ENCODE measurements around the gene LDLRAD2.

Gene LDLRAD2

DNA sequence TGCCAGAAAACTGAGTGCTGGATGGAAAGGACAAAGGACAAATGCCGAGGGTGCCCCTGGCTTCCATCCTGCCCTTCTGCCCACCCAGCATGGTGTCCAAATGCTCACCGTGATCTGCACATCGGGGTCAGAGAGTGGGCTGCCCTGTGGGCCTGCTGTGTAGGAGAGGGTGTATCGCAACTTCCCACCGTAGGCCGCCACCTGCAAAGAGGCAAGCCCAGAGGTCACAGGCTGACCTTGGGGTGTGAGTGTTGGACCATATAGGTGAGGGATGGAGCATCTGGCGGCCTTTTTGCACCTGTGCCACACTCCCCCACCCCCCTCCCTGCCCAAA is 53.5 kb downstream of the LDLRAD2 start:
- no peak for TF ChIP-seq CTCF (IDR thresholded peaks at IDR 0.05; ENCODE audit: low read depth, low read length, missing control alignments)
- no peak for DNase-seq (ENCODE audit: low read depth)

GRCh38 chr1:21865943-21866706 is 54.1 kb downstream of the LDLRAD2 start:
- peak; percentile 47 for DNase-seq (ENCODE audit: low read depth)
- no peak for TF ChIP-seq CTCF (IDR thresholded peaks at IDR 0.05; ENCODE audit: low read depth, low read length, missing control alignments)
- no peak overlapping the region for H3K4me3 ChIP-seq (ENCODE audit: low read depth, low read length)

More for the DNA sequence above, 53.5 kb downstream of the LDLRAD2 start:
- no peak overlapping the region for H3K4me3 ChIP-seq (ENCODE audit: low read depth, low read length)

DNA sequence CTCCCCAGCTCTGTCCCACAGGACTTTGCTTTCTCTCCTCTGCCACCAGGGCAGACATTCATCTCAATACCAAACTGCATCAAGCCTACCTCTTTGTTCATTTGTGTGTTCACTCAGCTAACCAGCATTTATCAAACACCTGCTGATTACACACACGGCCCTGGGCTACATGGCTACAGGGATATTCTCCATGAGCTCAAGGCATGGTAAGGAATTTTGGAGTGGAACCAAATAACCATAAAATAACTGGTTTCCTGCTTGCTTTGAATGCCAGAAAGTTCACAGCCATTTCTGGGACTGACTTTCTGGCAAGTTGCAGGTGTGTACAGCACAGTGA is 54.6 kb downstream of the LDLRAD2 start:
- TF ChIP-seq CTCF (IDR thresholded peaks at IDR 0.05; ENCODE audit: low read depth, low read length, missing control alignments) = peak; percentile 20
- no peak overlapping the region for H3K4me3 ChIP-seq (ENCODE audit: low read depth, low read length)
- no peak for DNase-seq (ENCODE audit: low read depth)

DNA sequence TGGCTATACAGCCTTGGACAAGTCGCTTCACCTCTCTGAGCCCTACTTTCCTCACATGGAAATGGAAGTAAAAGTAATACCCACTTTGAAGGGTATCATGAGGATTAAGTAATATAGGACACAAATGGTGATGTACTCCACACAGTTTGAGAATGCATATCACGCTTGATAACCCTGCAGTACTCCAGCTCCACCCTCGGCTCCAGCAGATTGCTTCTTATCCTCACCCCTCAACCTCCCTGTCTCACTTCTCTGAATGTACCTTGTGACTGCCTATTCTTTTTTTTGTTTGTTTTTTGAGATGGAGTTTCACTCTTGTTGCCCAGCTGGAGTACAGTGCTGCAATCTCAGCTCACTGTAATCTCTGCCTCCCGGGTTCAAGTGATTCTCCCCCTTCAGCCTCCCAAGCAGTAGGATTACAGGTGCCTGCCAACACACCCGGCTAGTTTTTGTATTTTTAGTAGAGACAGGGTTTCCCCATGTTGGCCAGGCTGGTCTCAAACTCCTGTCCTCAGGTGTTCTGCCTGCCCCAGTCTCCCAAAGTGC is 55.5 kb downstream of the LDLRAD2 start:
- no peak for TF ChIP-seq CTCF (IDR thresholded peaks at IDR 0.05; ENCODE audit: low read depth, low read length, missing control alignments)
- DNase-seq (ENCODE audit: low read depth) = no peak
- H3K4me3 ChIP-seq (ENCODE audit: low read depth, low read length) = no peak overlapping the region

DNA sequence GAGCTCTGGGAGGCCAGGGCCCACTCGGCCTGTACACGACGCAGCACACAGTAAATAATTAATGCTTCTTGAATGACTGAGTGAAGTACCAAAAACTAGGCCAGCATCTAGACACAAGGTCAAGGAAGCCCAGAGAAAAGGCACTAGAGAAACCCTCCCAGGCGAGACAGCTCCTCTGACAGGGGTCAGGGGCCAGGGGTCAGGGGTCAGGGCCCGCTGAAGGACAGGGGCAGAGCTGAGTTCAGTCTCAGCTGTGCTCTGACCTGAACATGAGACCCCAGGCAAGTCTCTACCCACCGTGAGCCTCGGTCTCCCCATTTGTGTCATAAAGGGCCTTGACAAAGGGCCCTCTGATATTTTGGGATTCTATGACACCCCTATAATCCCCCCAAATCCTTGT is 56.4 kb downstream of the LDLRAD2 start:
- DNase-seq (ENCODE audit: low read depth) = no peak
- no peak for TF ChIP-seq CTCF (IDR thresholded peaks at IDR 0.05; ENCODE audit: low read depth, low read length, missing control alignments)
- H3K4me3 ChIP-seq (ENCODE audit: low read depth, low read length) = no peak overlapping the region

GRCh38 chr1:21868941-21869454 is 56.9 kb downstream of the LDLRAD2 start:
- TF ChIP-seq CTCF (IDR thresholded peaks at IDR 0.05; ENCODE audit: low read depth, low read length, missing control alignments) = no peak
- no peak overlapping the region for H3K4me3 ChIP-seq (ENCODE audit: low read depth, low read length)
- no peak for DNase-seq (ENCODE audit: low read depth)

Data from GM12864 (cell line).